Peyer's patch (tissue), 4 donors: ENCODE results near the gene FERD3L. TPM values are rescaled to one million over a fixed set of nuclear protein-coding genes. Genes with fewer than 3 reads are reported as not detected.

ENCODE experiments used
- DNase-seq, 3 donors: peaks; one replicate each; pipeline ENCODE4 v3.0.0-alpha.2; 2017 to 2019
- H3K27ac ChIP-seq, 4 donors: fragments of 200-600 bp; sonication (generic); one replicate each; pipeline ENCODE4 v1.5.1; 2016 to 2019
- H3K27me3 ChIP-seq, 2 donors: fragments of 200-600 bp; sonication (generic); one replicate each; pipeline ENCODE4 v1.5.1; 2019
- H3K36me3 ChIP-seq, 3 donors: fragments of 200-600 bp; sonication (generic); one replicate each; pipeline ENCODE4 v1.5.1; 2016 to 2019
- H3K4me1 ChIP-seq, 4 donors: fragments of 200-600 bp; sonication (generic); one replicate each; pipeline ENCODE4 v1.5.1; 2016 to 2019
- H3K4me3 ChIP-seq, 4 donors: fragments of 200-600 bp; sonication (generic); 1 replicate in 3 of 4; 2 replicates in 1 of 4; pipeline ENCODE4 v1.5.1; 2016 to 2019; ENCODE audit warnings: mild to moderate bottlenecking in 1 of 4
- H3K9me3 ChIP-seq, 4 donors: fragments of 200-600 bp; sonication (generic); one replicate each; pipeline ENCODE4 v1.5.1; 2016 to 2019; ENCODE audit warnings: mild to moderate bottlenecking in 1 of 4
- CTCF ChIP-seq, 6 experiments: fragments of 450-650 bp in 4 of 6; fragments of 200-600 bp in 2 of 6; sonication (generic) in 1 of 6; IDR thresholded peaks; one replicate each; pipeline ENCODE4 v1.5.1; 2017 to 2019; ENCODE audit warnings: antibody characterized with exemption in 6 of 6, mild to moderate bottlenecking in 3 of 6, moderate library complexity in 1 of 6
- POLR2A ChIP-seq, 2 donors: fragments of 450-650 bp; IDR thresholded peaks; one replicate each; pipeline ENCODE4 v1.5.1; 2017; ENCODE audit warnings: antibody characterized with exemption in 2 of 2, mild to moderate bottlenecking in 2 of 2, moderate library complexity in 2 of 2
- total RNA-seq, 4 donors: library from RNA; depleted of rRNA; stranded (reverse); fragments of >200 nt; gene quantifications; one replicate each; pipeline ENCODE4 v1.1.0, GENCODE V29; 2016

Gene FERD3L
- total RNA-seq, 4 donors from 2014 or later, result not detected

GRCh38 chr7:19102884-19103283 is 42.3 kb downstream of the FERD3L start:
- Histone ChIP-seq H3K4me3 (no peak overlapping the region), H3K9me3 (no peaks in the 10 kb centered on the region), H3K36me3 (no peaks in the 10 kb centered on the region), H3K27ac (no peak overlapping the region), H3K4me1 (peaks cover 0 to 14% (median 0%) of the 10 kb centered on the region in 4 donors), H3K27me3 (peaks cover 0 to 15% of the 10 kb centered on the region in 2 donors)
- TF ChIP-seq POLR2A (IDR thresholded peaks at IDR 0.05) (no peak), CTCF (IDR thresholded peaks at IDR 0.05) (no peak)
- DNase-seq, result no peak

- Histone ChIP-seq H3K27ac (no peak overlapping the region), H3K27me3 (peaks cover 0 to 14% of the 10 kb centered on the region in 2 donors), H3K36me3 (no peaks in the 10 kb centered on the region), H3K9me3 (no peaks in the 10 kb centered on the region), H3K4me1 (peaks cover 0 to 8% (median 0%) of the 10 kb centered on the region in 4 donors), H3K4me3 (no peak overlapping the region)
- TF ChIP-seq POLR2A (IDR thresholded peaks at IDR 0.05) (no peak), CTCF (IDR thresholded peaks at IDR 0.05) (no peak)
- no peak for DNase-seq
These were observed 43.3 kb downstream of the FERD3L start for GRCh38 chr7:19101909-19102308.

- TF ChIP-seq CTCF (IDR thresholded peaks at IDR 0.05) (no peak), POLR2A (IDR thresholded peaks at IDR 0.05) (no peak)
- Histone ChIP-seq H3K4me1 (peaks cover 0 to 4% (median 0%) of the 10 kb centered on the region in 4 donors), H3K27me3 (peaks cover 0 to 9% of the 10 kb centered on the region in 2 donors), H3K27ac (no peak overlapping the region), H3K9me3 (no peaks in the 10 kb centered on the region), H3K4me3 (no peak overlapping the region), H3K36me3 (no peaks in the 10 kb centered on the region)
- no peak for DNase-seq
These were observed 43.7 kb downstream of the FERD3L start for GRCh38 chr7:19101472-19101871.

- DNase-seq, result no peak
- Histone ChIP-seq H3K27ac (no peak overlapping the region), H3K36me3 (no peaks in the 10 kb centered on the region), H3K9me3 (no peaks in the 10 kb centered on the region), H3K4me1 (no peaks in the 10 kb centered on the region), H3K4me3 (no peak overlapping the region), H3K27me3 (no peaks in the 10 kb centered on the region)
- TF ChIP-seq POLR2A (IDR thresholded peaks at IDR 0.05) (no peak), CTCF (IDR thresholded peaks at IDR 0.05) (no peak)
These were observed 45.3 kb downstream of the FERD3L start for GRCh38 chr7:19099924-19100323.

GRCh38 chr7:19099194-19099593 is 46.0 kb downstream of the FERD3L start:
- Histone ChIP-seq H3K36me3 (no peaks in the 10 kb centered on the region), H3K9me3 (no peaks in the 10 kb centered on the region), H3K4me1 (no peaks in the 10 kb centered on the region), H3K27ac (no peak overlapping the region), H3K4me3 (no peak overlapping the region), H3K27me3 (no peaks in the 10 kb centered on the region)
- no peak for DNase-seq
- TF ChIP-seq CTCF (IDR thresholded peaks at IDR 0.05) (no peak), POLR2A (IDR thresholded peaks at IDR 0.05) (no peak)

- Histone ChIP-seq H3K9me3 (no peaks in the 10 kb centered on the region), H3K27ac (no peak overlapping the region), H3K27me3 (no peaks in the 10 kb centered on the region), H3K36me3 (no peaks in the 10 kb centered on the region), H3K4me1 (no peaks in the 10 kb centered on the region), H3K4me3 (no peak overlapping the region)
- DNase-seq, result no peak
- TF ChIP-seq POLR2A (IDR thresholded peaks at IDR 0.05) (no peak), CTCF (IDR thresholded peaks at IDR 0.05) (no peak)
These were observed 46.7 kb downstream of the FERD3L start for GRCh38 chr7:19098510-19098909.
